HG02852 (cell line): ENCODE data around the gene RASA1.

Experiments used
- ATAC-seq: cut with Tn5 transposase; IDR thresholded peaks from one replicate; pipeline ENCODE4 v1.9.1; 2021; ENCODE audit warnings: mild to moderate bottlenecking, moderate library complexity; ENCODE audit not compliant: unreplicated experiment

The RASA1 gene

DNA sequence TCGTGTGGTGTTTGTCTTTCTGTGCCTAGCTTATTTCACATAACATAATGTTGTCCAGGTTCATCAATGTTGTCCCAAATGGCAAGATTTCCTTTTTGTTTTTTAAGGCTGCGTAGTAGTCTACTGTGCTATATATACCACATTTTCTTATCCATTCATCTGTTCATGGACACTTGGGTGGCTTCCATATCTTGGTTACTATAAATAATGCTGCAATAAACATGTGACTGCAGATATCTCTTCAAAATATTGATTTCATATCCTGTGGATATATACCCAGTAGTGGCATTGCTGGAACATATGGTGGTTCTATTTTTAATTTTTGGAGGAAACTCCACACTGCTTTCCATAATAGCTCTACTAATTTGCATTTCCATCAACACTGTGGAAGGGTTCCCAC lies 170.5 kb downstream of the RASA1 start:
- no peak for ATAC-seq
